Ovary (tissue), 9 donors: Measurements from ENCODE around the gene GP1BA. TPM values are rescaled to one million over a fixed set of nuclear protein-coding genes. Genes with fewer than 3 reads are reported as not detected.

ENCODE experiments used
- DNase-seq, 5 donors: peaks; one replicate each; pipeline ENCODE4 v3.0.0-alpha.2; 2019 to 2020
- H3K27ac ChIP-seq, 2 donors: fragments of 200-600 bp; one replicate each; pipeline versions ENCODE4 v1.5.1 to v1.8.0; 2019 to 2022
- H3K27me3 ChIP-seq: fragments of 200-600 bp; one replicate; pipeline ENCODE4 v1.8.0; 2022
- H3K36me3 ChIP-seq: fragments of 200-600 bp; sonication (generic); one replicate; pipeline ENCODE4 v1.5.1; 2019
- H3K4me1 ChIP-seq: one replicate; pipeline ENCODE4 v1.8.1; 2013; ENCODE audit warnings: mild to moderate bottlenecking, moderate library complexity; ENCODE audit not compliant: insufficient read depth
- H3K4me3 ChIP-seq: fragments of 200-600 bp; sonication (generic); one replicate; pipeline ENCODE4 v1.5.1; 2017
- H3K9me3 ChIP-seq, 2 donors: fragments of 200-600 bp in 1 of 2; sonication (generic) in 1 of 2; one replicate each; pipeline versions ENCODE4 v1.5.1 to v1.8.1; 2013 to 2019; ENCODE audit warnings: mild to moderate bottlenecking in 1 of 2, moderate library complexity in 1 of 2
- CTCF ChIP-seq, 3 donors: fragments of 450-650 bp in 2 of 3; fragments of 200-600 bp in 1 of 3; IDR thresholded peaks; one replicate each; pipeline versions ENCODE4 v1.5.1 to v1.8.0; 2016 to 2022; ENCODE audit warnings: antibody characterized with exemption in 3 of 3, mild to moderate bottlenecking in 1 of 3
- EP300 ChIP-seq: sonication (generic); formaldehyde crosslinking; IDR thresholded peaks from one replicate; pipeline ENCODE4 v1.6.1; 2017; ENCODE audit warnings: antibody characterized with exemption
- POLR2A ChIP-seq: fragments of 450-650 bp; IDR thresholded peaks from one replicate; pipeline ENCODE4 v1.6.1; 2017; ENCODE audit warnings: antibody characterized with exemption, mild to moderate bottlenecking, moderate library complexity
- WGBS, 3 donors: extraction: QIAGEN DNeasy Blood & Tissue Kit in 1 of 3; methylation state at CpG; one replicate each; pipeline versions ENCODE4 v1.1.5 to v1.1.7; 2013 to 2017; 5-methylcytosine and 5-hydroxymethylcytosine counted together
- intact Hi-C, 4 donors: fragments of 100-400 bp; cut with DNase I; formaldehyde crosslinking; loops; one replicate each; pipeline versions ENCODE4 v1.11.0 to v1.15.1; 2022 to 2023
- polyA plus RNA-seq, 2 donors: library from polyadenylated mRNA; stranded (reverse); fragments of 200-250 nt in 1 of 2; fragments of 350-450 nt in 1 of 2; fragmentation: Illumina TruSeq in 1 of 2; extraction: RNeasy Lipid Tissue Mini Kit (QIAGEN cat#74804) in 1 of 2; gene quantifications; one replicate each; pipeline ENCODE4 v1.2.3, GENCODE V29; 2013 to 2014
- total RNA-seq, 7 donors: library from RNA; depleted of rRNA in 2 of 7; stranded (reverse); fragments of >200 nt in 2 of 7; fragmentation: NEBNext Ultra II Directional in 3 of 7; extraction: Animal tissue kit (Norgen Biotek cat#: 25700) in 3 of 7; gene quantifications; one replicate each; pipeline versions ENCODE4 v1.1.0 to v1.2.4, GENCODE V29; 2016 to 2023
- donor health status: DM: no; HTN: no; CAD: no; lungs with moderate emphysema.
- donor health status: DM: no; HTN: no; CAD: no.
- donor health status: Bipolar disorder and iron deficiency.
- donor health status: DM: yes; HTN: yes; CAD: no.
- donor health status: DM: no; HTN: no; CAD: no.
- donor health status: DM: yes; HTN: yes; CAD: no.

GP1BA gene
- total and polyA plus RNA-seq, 9 donors: 0.04 to 0.10 TPM; not detected in 7

GRCh38 chr17:4941319-4941610, 9.2 kb downstream of the GP1BA start:
- Histone ChIP-seq H3K4me1 (peaks cover 14% of the 10 kb centered on the region), H3K4me3 (peak overlapping the region; percentile 88), H3K27ac (no peak overlapping the region), H3K9me3 (no peaks in the 10 kb centered on the region), H3K27me3 (no peaks in the 10 kb centered on the region), H3K36me3 (no peaks in the 10 kb centered on the region)
- intact Hi-C loops: no loop called here
- TF ChIP-seq EP300 (no peak), POLR2A (no peak), CTCF (IDR thresholded peaks at IDR 0.05) (no peak)
- 30 to 48% (median 32%) methylated on average over 4 of the region's 4 CpGs for WGBS, 3 donors
- DNase-seq: no peak

GRCh38 chr17:4942760-4943508, 10.9 kb downstream of the GP1BA start:
- Histone ChIP-seq H3K36me3 (no peaks in the 10 kb centered on the region), H3K27ac (no peak overlapping the region), H3K9me3 (no peaks in the 10 kb centered on the region), H3K27me3 (no peaks in the 10 kb centered on the region), H3K4me3 (no peak overlapping the region), H3K4me1 (peaks cover 14% of the 10 kb centered on the region)
- no peak for TF ChIP-seq POLR2A
- intact Hi-C loops: no loop called here
- DNase-seq: no peak
- 62 to 71% (median 66%) methylated on average over 13 of the region's 13 CpGs for WGBS, 3 donors

- Histone ChIP-seq H3K27me3 (no peaks in the 10 kb centered on the region), H3K4me1 (peaks cover 6% of the 10 kb centered on the region), H3K9me3 (no peaks in the 10 kb centered on the region), H3K4me3 (no peak overlapping the region), H3K36me3 (no peaks in the 10 kb centered on the region), H3K27ac (no peak overlapping the region)
- no peak for TF ChIP-seq EP300
- WGBS, 3 donors: 46 to 50% (median 49%) methylated on average over 3 of the region's 3 CpGs
- intact Hi-C loops: no loop called here
- no peak for DNase-seq
Observed at GRCh38 chr17:4944163-4944553, 12.1 kb downstream of the GP1BA start.

GRCh38 chr17:4944554-4945175, 12.6 kb downstream of the GP1BA start:
- no peak overlapping the region for H3K4me3 ChIP-seq
- intact Hi-C loops: no loop called here

More at GRCh38 chr17:4944554-4945175, 12.6 kb downstream of the GP1BA start:
- no peak for DNase-seq
- Histone ChIP-seq H3K4me1 (peaks cover 6% of the 10 kb centered on the region), H3K36me3 (no peaks in the 10 kb centered on the region), H3K27ac (no peak overlapping the region), H3K27me3 (no peaks in the 10 kb centered on the region), H3K9me3 (no peaks in the 10 kb centered on the region)
- 51 to 58% (median 55%) methylated on average over 8 of the region's 8 CpGs for WGBS, 3 donors
- TF ChIP-seq POLR2A (no peak), EP300 (no peak), CTCF (IDR thresholded peaks at IDR 0.05) (no peak)
